Measurements from ENCODE around the gene CLRN2.
"Not testable (repeated sequence)": the region's sequence is repeated elsewhere in the genome, so short reads cannot be mapped to it uniquely, and the experiment has no call there.

Gene CLRN2

DNA sequence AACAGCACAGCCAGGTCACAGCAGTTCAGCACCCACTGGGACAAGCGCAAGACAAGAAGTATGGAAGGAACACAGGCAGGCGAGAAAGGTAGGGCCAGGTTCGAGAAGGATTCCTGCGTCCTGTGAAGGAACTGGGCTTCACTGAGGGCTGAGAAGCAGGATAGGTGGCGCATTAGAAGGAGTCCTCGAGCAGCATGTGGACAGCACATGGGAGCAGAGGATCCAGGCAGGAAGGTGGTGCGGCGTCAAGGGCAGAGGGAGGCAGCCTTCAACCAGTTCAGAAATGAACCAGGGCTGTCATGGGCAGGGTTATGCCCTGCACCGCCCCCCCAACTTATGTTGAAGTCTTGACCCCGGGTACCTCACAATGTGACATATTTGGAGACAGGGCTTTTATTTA is 31.3 kb downstream of the CLRN2 start:
- no peak for DNase-seq

DNA sequence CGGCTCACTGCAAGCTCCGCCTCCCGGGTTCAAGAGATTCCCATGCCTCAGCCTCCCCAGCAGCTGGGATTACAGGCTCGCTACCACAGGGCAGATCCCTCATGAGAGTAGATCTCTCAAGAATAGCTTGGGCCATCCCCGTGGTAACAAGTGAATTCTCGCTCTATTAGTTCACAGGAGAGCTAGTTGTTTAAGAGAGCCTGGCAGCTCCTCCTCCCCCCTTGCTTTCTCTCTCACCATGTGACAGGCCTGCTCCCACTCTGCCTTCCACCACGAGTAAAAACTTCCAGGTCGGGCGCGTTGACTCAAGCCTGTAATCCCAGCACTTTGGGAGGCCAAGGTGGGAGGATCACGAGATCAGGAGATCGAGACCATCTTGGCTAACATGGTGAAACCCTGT is 31.7 kb downstream of the CLRN2 start:
- no peak for DNase-seq

DNA sequence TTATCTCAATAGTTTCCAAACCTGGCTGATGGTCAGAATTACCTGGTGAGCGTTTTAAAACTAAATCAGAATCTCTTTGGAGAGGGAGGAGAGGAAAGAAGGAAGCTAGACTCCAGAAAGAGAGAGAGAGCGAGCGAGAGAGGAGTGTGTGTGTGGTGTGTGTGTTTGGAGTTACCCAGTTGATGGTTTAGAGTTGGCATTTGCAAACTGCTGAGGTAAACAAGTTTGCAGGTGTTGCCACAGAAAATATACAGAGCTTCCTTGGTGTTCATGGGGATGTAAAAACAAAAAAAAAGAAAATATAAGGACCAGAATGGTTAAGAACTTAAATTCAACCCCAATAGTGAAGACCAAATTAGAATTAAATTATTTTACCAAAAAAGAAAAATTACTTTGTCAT is 35.6 kb downstream of the CLRN2 start:
- DNase-seq = no peak

DNA sequence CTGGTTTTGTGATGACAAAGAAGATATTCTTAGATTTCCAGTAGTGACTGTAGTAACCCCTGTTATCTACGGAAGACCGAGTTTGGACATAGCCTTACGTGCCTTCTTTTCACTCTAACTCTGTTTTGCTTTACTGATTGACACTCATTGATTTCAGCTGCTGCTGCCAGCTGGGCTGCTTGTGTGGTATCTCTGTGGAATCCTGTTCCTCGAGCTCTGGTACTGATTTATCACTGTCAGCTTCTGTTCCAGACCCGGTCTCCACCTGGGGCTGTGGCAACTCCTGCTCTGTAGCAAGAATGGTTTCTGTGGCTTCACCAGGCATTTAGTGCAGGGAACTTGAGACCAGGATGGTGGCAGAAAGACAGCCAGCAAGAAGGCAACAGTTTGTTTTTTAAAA is 37.5 kb downstream of the CLRN2 start:
- DNase-seq = no peak

DNA sequence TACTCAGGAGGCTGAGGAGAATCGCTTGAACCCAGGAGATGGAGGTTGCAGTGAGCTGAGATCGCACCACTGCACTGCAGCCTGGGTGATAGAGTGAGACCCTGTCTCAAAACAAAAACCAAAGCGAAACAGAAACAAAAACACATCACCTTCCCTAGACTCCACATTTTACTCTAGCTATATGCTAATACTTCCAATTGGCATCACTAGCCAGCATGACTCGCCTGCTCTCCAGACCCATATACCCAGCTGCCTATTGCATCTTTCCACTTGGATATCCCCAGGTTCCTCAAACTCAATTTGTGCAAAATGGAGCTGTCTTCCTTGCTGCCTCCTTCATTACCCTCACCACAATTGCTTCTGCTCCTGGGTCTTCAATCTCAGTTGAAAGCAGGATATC is 39.6 kb downstream of the CLRN2 start:
- DNase-seq = no peak

DNA sequence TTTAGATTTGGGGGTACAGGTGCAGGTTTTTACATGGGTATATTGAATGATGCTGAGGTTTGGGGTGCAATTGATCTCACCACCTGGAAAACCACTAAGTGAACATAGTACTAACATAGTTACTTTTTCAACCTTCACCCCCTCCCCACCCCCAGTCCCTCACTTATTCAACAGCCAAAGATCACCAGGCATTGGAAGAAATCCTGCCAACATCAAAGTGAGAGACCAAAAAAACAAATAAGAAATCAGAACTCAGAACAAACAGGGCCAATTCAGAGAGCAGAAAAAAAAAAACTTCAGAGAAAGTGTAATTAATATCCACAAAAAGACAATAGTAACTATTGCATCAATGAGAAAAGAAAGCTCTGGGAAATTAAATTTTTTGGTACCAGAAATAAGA is 41.5 kb downstream of the CLRN2 start:
- no peak for DNase-seq

DNA sequence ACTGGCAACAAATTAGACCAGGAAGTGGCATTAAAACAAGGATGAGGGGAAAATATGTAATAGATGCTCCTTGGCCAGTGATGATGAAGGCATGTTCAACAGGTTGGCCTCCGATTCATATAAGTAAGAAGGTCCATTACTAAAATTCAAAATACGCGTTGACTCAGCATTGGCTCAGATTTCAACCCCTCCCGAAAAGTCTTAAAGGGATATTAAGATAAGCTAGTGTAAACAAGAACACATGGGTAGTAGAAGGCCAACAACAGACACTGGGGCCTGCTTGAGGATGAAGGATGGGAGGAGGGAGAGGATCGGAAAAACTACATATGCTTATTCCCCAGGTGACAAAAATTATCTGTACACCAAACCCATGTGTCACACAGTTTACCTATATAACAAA is 42.9 kb downstream of the CLRN2 start:
- DNase-seq = no peak

DNA sequence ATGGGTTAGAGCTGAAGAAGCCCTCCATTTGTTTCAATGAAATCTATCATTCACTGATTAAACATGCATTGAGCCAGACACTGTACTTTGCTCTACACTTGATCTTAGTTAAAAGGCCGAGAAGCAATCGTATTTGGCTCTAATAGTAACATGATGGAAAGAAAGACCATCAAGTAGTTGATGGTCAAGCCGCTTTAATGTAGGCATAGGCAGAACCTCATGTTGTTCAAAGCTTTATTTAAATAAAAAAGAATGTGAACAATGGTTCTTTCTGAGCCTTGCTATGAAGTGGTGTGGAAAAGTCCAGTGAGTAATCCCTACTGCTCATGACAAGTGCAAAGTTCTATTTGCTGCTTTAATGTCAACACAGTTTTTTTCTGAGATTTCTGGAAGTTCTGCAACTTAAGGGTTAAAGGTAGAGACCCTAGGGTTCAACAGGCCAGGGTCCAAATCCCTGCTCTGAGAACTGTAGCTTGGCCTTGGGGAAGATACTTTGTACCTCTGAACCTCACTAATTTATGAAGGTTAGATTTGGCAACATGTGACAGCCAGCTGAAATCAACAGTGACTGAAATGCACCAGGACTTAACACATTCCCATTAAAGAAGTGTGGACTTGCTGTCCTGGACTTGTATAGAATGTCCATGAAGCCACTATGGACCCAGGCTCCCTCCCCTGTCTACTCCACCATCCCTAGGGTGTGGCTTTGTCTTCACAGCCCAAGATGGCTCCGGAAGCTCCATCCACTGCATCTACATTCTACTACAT is 44.2 kb downstream of the CLRN2 start:
- DNase-seq = no peak

DNA sequence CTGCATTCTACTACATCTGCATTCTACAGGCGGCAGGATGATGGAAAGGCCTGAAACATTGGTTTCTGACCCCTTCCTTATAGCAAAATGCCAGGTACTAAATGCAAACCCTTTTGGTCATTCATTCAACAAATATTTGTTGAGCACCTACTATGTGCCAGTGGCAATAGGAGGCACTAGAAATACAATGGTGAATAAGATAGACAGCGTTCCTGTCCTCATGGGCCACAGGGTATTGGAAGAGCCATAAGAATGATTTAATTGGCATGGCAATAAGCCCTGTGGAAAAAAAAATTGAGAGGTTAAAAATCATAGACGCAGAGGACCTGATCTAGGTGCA is 44.7 kb downstream of the CLRN2 start:
- DNase-seq = no peak

DNA sequence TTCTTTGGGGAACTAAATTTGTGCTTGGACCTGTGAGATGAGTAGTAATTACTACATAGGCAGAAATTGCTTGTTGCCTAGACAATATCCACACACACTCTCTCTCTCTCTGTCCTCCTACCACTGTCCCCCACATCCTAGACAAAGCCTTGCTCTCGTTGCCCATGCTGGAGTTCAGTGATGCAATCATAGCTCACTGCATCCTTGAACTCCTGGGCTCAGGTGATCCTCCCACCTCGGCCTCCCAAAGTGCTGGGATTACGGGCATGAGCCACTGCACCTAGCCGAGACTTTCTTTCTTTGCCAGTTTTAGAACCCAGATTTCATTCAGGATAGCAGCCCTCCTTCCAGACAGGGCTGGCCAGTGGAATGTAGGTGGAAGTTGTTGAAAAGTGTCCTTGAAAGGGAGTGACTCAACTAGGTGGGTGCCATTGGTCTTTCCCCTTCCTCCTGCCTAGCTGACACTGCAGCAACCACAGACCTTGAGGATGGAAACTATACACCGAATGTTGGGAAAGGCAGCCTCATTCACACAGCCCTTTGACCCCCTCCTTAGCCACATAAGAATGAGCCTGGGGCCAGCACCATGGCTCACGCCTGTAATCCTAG is 45.2 kb downstream of the CLRN2 start:
- DNase-seq = no peak

DNA sequence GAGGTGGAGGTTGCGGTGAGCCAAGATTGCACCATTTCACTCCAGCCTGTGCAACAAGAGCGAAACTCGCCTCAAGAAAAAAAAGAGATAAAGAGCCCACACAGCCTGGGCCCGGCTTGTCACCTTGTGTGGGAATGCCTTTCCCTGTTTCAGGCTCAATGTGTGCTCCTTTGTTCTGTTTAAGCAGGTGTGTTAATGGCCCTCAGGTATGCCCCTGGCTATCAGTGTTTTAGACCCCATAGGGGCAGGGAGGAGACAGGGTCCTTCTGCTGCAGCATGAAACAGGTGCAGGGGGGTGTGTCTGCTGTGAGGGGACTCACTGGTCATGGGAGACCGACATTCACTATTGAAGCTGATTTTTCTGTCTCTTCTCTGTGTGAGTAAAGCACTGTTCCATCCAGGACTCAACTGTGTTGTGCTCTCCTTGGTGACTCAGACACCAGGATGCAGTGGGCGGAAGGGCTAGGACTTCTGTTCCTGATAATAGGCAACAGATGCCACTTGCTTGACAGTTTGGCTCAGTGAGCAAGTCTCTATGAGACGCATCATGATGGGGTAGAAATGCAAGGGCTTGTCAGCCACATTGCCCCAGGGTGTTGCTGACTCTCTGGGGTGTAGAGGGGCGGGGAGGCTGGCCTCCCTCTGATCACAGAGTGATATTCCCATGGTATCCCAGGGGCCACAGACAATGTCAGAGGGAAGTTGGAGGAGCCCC is 46.4 kb downstream of the CLRN2 start:
- no peak for DNase-seq

DNA sequence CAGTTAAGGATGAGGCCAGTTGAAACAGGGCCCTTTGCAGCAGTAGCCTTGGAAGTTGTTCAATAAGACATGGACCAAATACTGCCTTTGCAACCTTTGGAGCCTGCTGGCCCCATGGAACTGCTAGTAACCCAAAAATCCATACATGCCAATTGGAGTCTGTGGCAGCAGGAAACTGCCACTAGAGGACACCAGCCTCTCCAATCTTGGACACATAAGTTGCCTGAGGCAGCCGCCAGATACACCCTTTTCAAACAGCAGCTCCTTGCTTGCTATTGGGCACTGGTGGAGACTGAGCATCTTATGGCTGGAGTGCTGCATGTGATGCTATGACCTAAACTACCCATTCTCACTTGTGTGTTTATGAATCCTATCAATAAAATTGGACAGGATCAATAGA is 47.2 kb downstream of the CLRN2 start:
- no peak for DNase-seq

DNA sequence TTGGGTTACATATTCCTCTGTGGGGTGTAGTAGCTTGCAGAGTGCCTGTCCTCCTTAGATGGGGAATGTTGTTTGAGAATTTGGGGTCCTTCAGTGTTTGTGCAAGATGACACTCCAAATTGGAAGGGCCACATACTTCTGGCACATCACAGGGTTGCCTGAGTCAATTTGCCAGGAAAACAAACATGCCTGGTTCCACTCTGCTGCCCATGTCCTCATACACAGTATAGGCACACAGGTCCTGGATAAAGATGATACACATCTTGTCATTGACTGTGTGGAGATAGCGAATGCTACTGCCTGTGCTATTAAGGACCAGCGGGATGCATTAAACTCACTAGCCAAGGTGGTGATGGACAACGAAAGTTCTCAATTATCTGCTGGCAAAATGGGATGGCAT is 50.9 kb downstream of the CLRN2 start:
- no peak for DNase-seq

DNA sequence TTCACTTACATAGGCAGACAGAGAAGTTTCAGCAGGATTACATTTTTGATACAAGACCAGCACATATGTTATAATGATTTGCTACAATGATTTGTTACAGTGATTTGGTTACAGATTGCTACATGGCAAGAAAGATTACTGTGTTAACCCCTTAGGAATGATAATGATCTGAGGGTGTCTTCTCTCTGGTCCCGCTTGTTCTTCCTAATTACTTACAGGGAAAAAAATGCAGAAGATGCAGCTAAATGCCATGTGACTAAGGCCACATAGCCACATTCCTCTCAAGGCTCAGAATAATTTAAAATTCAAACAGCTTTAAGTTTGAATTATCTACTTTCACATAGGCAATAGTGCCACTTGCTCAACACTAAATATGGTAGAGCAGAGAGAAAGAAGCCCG is 52.3 kb downstream of the CLRN2 start:
- DNase-seq = no peak

DNA sequence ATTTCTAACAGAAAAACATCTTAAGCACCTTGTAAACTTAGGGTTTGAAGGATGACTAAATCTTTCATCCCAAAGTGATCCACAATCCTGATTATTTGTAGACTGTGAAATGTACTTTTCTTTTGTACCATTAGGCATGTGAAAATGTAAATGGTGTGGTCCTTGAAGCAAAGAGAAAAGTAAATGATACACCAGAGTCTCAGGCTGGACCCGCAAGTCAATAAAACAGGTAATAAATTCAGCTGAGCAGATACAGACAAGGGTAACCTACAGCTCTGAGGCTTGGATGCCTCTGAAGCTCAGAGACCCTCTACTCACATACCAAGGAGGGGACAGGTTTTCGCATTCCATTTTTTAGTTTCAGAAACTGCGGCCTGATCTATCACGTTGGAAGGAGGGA is 59.2 kb downstream of the CLRN2 start:
- DNase-seq = no peak

DNA sequence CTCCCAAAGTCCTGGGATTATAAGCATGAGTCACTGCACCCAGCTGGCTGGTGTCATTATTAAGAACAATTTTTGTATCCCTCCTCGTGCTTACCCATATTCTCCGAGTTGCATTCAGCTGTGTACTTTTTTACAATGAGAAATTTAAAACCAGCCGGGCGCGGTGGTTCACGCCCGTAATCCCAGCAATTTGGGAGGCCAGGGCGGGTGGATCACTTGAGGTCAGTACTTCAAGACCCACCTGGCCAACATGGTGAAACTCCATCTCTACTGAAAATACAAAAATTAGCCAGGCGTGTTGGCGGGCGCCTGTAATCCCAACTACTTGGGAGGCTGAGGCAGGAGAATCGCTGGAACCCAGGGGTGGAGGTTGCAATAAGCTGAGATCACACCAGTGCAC is 60.2 kb downstream of the CLRN2 start:
- DNase-seq = not testable (repeated sequence)
